ENCODE data around the gene SYK.
"Not testable (repeated sequence)": the region's sequence is repeated elsewhere in the genome, so short reads cannot be mapped to it uniquely, and the experiment has no call there.

Gene SYK

GRCh38 chr9:90795871-90796317, 5.7 kb upstream of the SYK start:
- no peak for DNase-seq (ENCODE audit: low read depth)

- DNase-seq (ENCODE audit: low read depth) = no peak
Measured at GRCh38 chr9:90799271-90799852, 2.3 kb upstream of the SYK start.

GRCh38 chr9:90801973-90802322, 329 bp downstream of the SYK start:
- DNase-seq (ENCODE audit: low read depth) = no peak

- DNase-seq (ENCODE audit: low read depth) = no peak
Measured at GRCh38 chr9:90802386-90802985, 867 bp downstream of the SYK start.

GRCh38 chr9:90803860-90804593, 2.4 kb downstream of the SYK start:
- DNase-seq (ENCODE audit: low read depth) = no peak

- DNase-seq (ENCODE audit: low read depth) = no peak
Measured at GRCh38 chr9:90805006-90805996, 3.7 kb downstream of the SYK start.

GRCh38 chr9:90807006-90807405, 5.4 kb downstream of the SYK start:
- no peak for DNase-seq (ENCODE audit: low read depth)

- DNase-seq (ENCODE audit: low read depth) = no peak
Measured at GRCh38 chr9:90808398-90808797, 6.8 kb downstream of the SYK start.

GRCh38 chr9:90808890-90809685, 7.5 kb downstream of the SYK start:
- DNase-seq (ENCODE audit: low read depth) = no peak

- DNase-seq (ENCODE audit: low read depth) = no peak
Measured at GRCh38 chr9:90810691-90811090, 9.1 kb downstream of the SYK start.

GRCh38 chr9:90813046-90813445, 11.4 kb downstream of the SYK start:
- no peak for DNase-seq (ENCODE audit: low read depth)

GRCh38 chr9:90813523-90813922, 11.9 kb downstream of the SYK start:
- DNase-seq (ENCODE audit: low read depth) = no peak

- no peak for DNase-seq (ENCODE audit: low read depth)
Measured at GRCh38 chr9:90814355-90814754, 12.7 kb downstream of the SYK start.

- DNase-seq (ENCODE audit: low read depth) = no peak
Measured at GRCh38 chr9:90815183-90815943, 13.7 kb downstream of the SYK start.

- DNase-seq (ENCODE audit: low read depth) = no peak
Measured at GRCh38 chr9:90815944-90816357, 14.3 kb downstream of the SYK start.

- DNase-seq (ENCODE audit: low read depth) = no peak
Measured at GRCh38 chr9:90816690-90817089, 15.1 kb downstream of the SYK start.

- DNase-seq (ENCODE audit: low read depth) = no peak
Measured at GRCh38 chr9:90818279-90818678, 16.7 kb downstream of the SYK start.

- not testable (repeated sequence) for DNase-seq (ENCODE audit: low read depth)
Measured at GRCh38 chr9:90820406-90820805, 18.8 kb downstream of the SYK start.

GRCh38 chr9:90821236-90821635, 19.6 kb downstream of the SYK start:
- not testable (repeated sequence) for DNase-seq (ENCODE audit: low read depth)

- no peak for DNase-seq (ENCODE audit: low read depth)
Measured at GRCh38 chr9:90821697-90822096, 20.1 kb downstream of the SYK start.

GRCh38 chr9:90822866-90823265, 21.2 kb downstream of the SYK start:
- DNase-seq (ENCODE audit: low read depth) = no peak

Data from GM04503 (cell line).